GM23338 (cell line): ENCODE results near the gene PYCR2. TPM values are rescaled to one million over a fixed set of nuclear protein-coding genes. Genes with fewer than 3 reads are reported as not detected.

ENCODE experiments used
- ATAC-seq: fragments of 200-7000 bp; cut with Tn5 transposase; 3 replicates; pipeline ENCODE4 v1.9.1; 2020
- DNase-seq: peaks from one replicate; pipeline ENCODE4 v3.0.0-alpha.2; 2015; ENCODE audit warnings: low spot score
- H2AFZ ChIP-seq: fragments of 200-600 bp; sonication (generic); 2 replicates; pipeline ENCODE4 v1.8.0; 2016; ENCODE audit warnings: antibody characterized with exemption, mild to moderate bottlenecking, moderate library complexity
- H3F3A ChIP-seq: fragments of 200-600 bp; sonication (generic); replicated peaks from 2 replicates; pipeline ENCODE4 v1.8.0; 2017; ENCODE audit warnings: antibody characterized with exemption, mixed run types, low read depth
- H3K27ac ChIP-seq: fragments of 200-600 bp; sonication (generic); 2 replicates; pipeline ENCODE4 v1.6.1; 2016; ENCODE audit warnings: low read depth
- H3K27me3 ChIP-seq: fragments of 200-600 bp; sonication (generic); 2 replicates; pipeline ENCODE4 v1.8.0; 2016; ENCODE audit warnings: mild to moderate bottlenecking, mixed run types, moderate library complexity; ENCODE audit not compliant: insufficient read depth
- H3K36me3 ChIP-seq: fragments of 200-600 bp; sonication (generic); 2 replicates; pipeline ENCODE4 v1.8.0; 2016; ENCODE audit warnings: mild to moderate bottlenecking; ENCODE audit not compliant: insufficient read depth
- H3K4me1 ChIP-seq: fragments of 200-600 bp; sonication (generic); 2 replicates; pipeline ENCODE4 v1.8.0; 2016; ENCODE audit warnings: mild to moderate bottlenecking, moderate library complexity; ENCODE audit not compliant: insufficient read depth
- H3K4me2 ChIP-seq: fragments of 200-600 bp; sonication (generic); 2 replicates; pipeline ENCODE4 v1.7.1; 2017; ENCODE audit warnings: mixed run types
- H3K4me3 ChIP-seq: fragments of 200-600 bp; sonication (generic); 2 replicates; pipeline ENCODE4 v1.6.1; 2016; ENCODE audit warnings: mixed run types
- H3K79me2 ChIP-seq: fragments of 200-600 bp; sonication (generic); replicated peaks from 2 replicates; pipeline ENCODE4 v1.8.0; 2017; ENCODE audit warnings: mild to moderate bottlenecking; ENCODE audit not compliant: insufficient read depth
- H3K9me2 ChIP-seq: fragments of 200-600 bp; sonication (generic); 2 replicates; pipeline ENCODE4 v1.8.0; 2017; ENCODE audit not compliant: insufficient read depth
- H4K20me1 ChIP-seq: fragments of 200-600 bp; sonication (generic); replicated peaks from 2 replicates; pipeline ENCODE4 v1.8.0; 2017; ENCODE audit warnings: mild to moderate bottlenecking; ENCODE audit not compliant: insufficient read depth
- H3K27ac Mint-ChIP-seq: 2 replicates; pipeline ENCODE4 v1.8.0; 2020; ENCODE audit warnings: inconsistent platforms, mild to moderate bottlenecking, moderate library complexity, mixed read lengths
- H3K27me3 Mint-ChIP-seq: 3 replicates; pipeline ENCODE4 v1.8.0; 2022; ENCODE audit warnings: low read depth, mild to moderate bottlenecking, moderate library complexity, mixed read lengths, inconsistent platforms; ENCODE audit not compliant: insufficient read depth, poor library complexity
- H3K36me3 Mint-ChIP-seq: 3 replicates; pipeline ENCODE4 v1.8.0; 2021; ENCODE audit warnings: low read depth, mild to moderate bottlenecking, inconsistent platforms, moderate library complexity, mixed read lengths
- H3K4me1 Mint-ChIP-seq: 3 replicates; pipeline ENCODE4 v1.8.0; 2020; ENCODE audit warnings: mild to moderate bottlenecking, inconsistent platforms, mixed read lengths
- H3K4me3 Mint-ChIP-seq: 3 replicates; pipeline ENCODE4 v1.8.0; 2021; ENCODE audit warnings: moderate library complexity, mild to moderate bottlenecking, inconsistent platforms, mixed read lengths
- H3K9me3 Mint-ChIP-seq: 3 replicates; pipeline ENCODE4 v1.8.0; 2020; ENCODE audit warnings: moderate library complexity, mild to moderate bottlenecking, inconsistent platforms, mixed read lengths
- CREB1 ChIP-seq: fragments of 250-450 bp; sonication (Bioruptor Pico); IDR thresholded peaks from 2 replicates; pipeline ENCODE4 v1.5.0; 2020; ENCODE audit warnings: low read depth, mild to moderate bottlenecking, moderate library complexity
- STAT1 ChIP-seq: IDR thresholded peaks from one replicate; pipeline ENCODE4 v1.6.1; 2016; ENCODE audit warnings: antibody characterized with exemption; ENCODE audit not compliant: unreplicated experiment
- ZNF114 ChIP-seq: fragments of 250-450 bp; sonication (Bioruptor Pico); IDR thresholded peaks from 2 replicates; pipeline ENCODE4 v1.5.0; 2020; ENCODE audit warnings: mild to moderate bottlenecking, moderate library complexity
- polyA plus RNA-seq: library from polyadenylated mRNA; unstranded; fragments of >200 nt; fragmentation: Nextera tagmentation; extraction: Ambion mirVana; gene quantifications from 2 replicates; pipeline ENCODE4 v1.2.1, GENCODE V29; 2016
- total RNA-seq: library from RNA; depleted of rRNA; stranded (reverse); fragments of >200 nt; shearing (Covaris generic); gene quantifications from 2 replicates; pipeline ENCODE4 v1.2.3, GENCODE V29; 2014
- TF ChIP-seq, protein P1 (sequence below): IDR thresholded peaks from one replicate; pipeline ENCODE4 v1.6.1; 2018; ENCODE audit warnings: antibody characterized with exemption; ENCODE audit not compliant: unreplicated experiment
- TF ChIP-seq, protein P2 (sequence below): fragments of 250-450 bp; sonication (Bioruptor Pico); IDR thresholded peaks from 2 replicates; pipeline ENCODE4 v1.5.0; 2020; ENCODE audit warnings: mild to moderate bottlenecking, moderate library complexity
- TF ChIP-seq, protein P3 (sequence below), 2 experiments: fragments of 200-600 bp in 1 of 2; sonication (generic) in 1 of 2; conservative IDR thresholded peaks; 2 replicates each; pipeline versions ENCODE4 v1.5.1 to v1.6.1; 2016 to 2017; ENCODE audit warnings: antibody characterized with exemption in 2 of 2, low read depth in 2 of 2, mild to moderate bottlenecking in 2 of 2, moderate library complexity in 1 of 2

The PYCR2 gene
- total and polyA plus RNA-seq, 2 experiments from 2014 or later, result 89.1 to 109 TPM

DNA sequence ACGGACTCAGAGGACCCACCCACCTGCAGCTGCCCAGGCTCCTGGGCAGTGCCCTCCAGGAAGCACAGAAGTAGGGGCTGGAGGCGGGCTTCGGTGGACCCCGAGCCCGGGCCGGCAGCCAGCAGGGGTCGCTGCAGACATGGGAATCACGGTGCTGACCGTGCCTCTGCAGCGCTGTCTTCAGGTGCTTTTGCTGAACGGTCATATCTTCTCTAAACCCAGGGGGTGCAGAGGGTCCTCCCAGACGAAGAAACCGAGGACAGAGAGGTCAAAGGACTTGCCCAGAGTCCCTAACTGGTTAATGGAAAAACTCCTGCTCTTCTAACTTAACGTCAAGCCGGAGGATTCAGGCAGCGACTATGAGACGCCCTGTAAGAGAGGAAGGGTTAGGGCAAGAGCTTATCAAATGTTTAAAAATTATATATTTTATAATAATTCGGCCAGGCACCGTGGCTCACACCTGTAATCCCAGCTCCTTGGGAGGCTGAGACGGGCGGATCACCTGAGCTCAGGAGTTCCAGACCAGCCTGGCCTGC is 38.5 kb upstream of the PYCR2 start:
- Mint-ChIP-seq H3K4me3 (no peak overlapping the region), H3K9me3 (no peaks in the 10 kb centered on the region), H3K4me1 (no peaks in the 10 kb centered on the region; the same call in 2 of the 3 replicates), H3K27ac (no peak overlapping the region), H3K27me3 (no peaks in the 10 kb centered on the region), H3K36me3 (no peaks in the 10 kb centered on the region)
- H3K36me3 ChIP-seq, result no peaks in the 10 kb centered on the region
- H3K4me1 ChIP-seq, result no peaks in the 10 kb centered on the region; the same call in 1 of the 2 replicates
- ATAC-seq, result peak; percentile 99
- TF ChIP-seq, protein P1, sequence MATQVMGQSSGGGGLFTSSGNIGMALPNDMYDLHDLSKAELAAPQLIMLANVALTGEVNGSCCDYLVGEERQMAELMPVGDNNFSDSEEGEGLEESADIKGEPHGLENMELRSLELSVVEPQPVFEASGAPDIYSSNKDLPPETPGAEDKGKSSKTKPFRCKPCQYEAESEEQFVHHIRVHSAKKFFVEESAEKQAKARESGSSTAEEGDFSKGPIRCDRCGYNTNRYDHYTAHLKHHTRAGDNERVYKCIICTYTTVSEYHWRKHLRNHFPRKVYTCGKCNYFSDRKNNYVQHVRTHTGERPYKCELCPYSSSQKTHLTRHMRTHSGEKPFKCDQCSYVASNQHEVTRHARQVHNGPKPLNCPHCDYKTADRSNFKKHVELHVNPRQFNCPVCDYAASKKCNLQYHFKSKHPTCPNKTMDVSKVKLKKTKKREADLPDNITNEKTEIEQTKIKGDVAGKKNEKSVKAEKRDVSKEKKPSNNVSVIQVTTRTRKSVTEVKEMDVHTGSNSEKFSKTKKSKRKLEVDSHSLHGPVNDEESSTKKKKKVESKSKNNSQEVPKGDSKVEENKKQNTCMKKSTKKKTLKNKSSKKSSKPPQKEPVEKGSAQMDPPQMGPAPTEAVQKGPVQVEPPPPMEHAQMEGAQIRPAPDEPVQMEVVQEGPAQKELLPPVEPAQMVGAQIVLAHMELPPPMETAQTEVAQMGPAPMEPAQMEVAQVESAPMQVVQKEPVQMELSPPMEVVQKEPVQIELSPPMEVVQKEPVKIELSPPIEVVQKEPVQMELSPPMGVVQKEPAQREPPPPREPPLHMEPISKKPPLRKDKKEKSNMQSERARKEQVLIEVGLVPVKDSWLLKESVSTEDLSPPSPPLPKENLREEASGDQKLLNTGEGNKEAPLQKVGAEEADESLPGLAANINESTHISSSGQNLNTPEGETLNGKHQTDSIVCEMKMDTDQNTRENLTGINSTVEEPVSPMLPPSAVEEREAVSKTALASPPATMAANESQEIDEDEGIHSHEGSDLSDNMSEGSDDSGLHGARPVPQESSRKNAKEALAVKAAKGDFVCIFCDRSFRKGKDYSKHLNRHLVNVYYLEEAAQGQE, result no peak
- peak; percentile 48; the same call in 1 of the 2 replicates for TF ChIP-seq CREB1
- TF ChIP-seq STAT1, result no peak
- TF ChIP-seq, protein P2, sequence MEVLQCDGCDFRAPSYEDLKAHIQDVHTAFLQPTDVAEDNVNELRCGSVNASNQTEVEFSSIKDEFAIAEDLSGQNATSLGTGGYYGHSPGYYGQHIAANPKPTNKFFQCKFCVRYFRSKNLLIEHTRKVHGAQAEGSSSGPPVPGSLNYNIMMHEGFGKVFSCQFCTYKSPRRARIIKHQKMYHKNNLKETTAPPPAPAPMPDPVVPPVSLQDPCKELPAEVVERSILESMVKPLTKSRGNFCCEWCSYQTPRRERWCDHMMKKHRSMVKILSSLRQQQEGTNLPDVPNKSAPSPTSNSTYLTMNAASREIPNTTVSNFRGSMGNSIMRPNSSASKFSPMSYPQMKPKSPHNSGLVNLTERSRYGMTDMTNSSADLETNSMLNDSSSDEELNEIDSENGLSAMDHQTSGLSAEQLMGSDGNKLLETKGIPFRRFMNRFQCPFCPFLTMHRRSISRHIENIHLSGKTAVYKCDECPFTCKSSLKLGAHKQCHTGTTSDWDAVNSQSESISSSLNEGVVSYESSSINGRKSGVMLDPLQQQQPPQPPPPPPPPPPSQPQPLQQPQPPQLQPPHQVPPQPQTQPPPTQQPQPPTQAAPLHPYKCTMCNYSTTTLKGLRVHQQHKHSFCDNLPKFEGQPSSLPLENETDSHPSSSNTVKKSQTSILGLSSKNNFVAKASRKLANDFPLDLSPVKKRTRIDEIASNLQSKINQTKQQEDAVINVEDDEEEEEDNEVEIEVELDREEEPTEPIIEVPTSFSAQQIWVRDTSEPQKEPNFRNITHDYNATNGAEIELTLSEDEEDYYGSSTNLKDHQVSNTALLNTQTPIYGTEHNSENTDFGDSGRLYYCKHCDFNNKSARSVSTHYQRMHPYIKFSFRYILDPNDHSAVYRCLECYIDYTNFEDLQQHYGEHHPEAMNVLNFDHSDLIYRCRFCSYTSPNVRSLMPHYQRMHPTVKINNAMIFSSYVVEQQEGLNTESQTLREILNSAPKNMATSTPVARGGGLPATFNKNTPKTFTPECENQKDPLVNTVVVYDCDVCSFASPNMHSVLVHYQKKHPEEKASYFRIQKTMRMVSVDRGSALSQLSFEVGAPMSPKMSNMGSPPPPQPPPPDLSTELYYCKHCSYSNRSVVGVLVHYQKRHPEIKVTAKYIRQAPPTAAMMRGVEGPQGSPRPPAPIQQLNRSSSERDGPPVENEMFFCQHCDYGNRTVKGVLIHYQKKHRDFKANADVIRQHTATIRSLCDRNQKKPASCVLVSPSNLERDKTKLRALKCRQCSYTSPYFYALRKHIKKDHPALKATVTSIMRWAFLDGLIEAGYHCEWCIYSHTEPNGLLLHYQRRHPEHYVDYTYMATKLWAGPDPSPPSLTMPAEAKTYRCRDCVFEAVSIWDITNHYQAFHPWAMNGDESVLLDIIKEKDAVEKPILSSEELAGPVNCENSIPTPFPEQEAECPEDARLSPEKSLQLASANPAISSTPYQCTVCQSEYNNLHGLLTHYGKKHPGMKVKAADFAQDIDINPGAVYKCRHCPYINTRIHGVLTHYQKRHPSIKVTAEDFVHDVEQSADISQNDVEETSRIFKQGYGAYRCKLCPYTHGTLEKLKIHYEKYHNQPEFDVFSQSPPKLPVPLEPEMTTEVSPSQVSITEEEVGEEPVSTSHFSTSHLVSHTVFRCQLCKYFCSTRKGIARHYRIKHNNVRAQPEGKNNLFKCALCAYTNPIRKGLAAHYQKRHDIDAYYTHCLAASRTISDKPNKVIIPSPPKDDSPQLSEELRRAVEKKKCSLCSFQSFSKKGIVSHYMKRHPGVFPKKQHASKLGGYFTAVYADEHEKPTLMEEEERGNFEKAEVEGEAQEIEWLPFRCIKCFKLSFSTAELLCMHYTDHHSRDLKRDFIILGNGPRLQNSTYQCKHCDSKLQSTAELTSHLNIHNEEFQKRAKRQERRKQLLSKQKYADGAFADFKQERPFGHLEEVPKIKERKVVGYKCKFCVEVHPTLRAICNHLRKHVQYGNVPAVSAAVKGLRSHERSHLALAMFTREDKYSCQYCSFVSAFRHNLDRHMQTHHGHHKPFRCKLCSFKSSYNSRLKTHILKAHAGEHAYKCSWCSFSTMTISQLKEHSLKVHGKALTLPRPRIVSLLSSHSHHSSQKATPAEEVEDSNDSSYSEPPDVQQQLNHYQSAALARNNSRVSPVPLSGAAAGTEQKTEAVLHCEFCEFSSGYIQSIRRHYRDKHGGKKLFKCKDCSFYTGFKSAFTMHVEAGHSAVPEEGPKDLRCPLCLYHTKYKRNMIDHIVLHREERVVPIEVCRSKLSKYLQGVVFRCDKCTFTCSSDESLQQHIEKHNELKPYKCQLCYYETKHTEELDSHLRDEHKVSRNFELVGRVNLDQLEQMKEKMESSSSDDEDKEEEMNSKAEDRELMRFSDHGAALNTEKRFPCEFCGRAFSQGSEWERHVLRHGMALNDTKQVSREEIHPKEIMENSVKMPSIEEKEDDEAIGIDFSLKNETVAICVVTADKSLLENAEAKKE (CRISPR knock-in tag), result 0 out of 2 replicates have a peak, but pooled peaks have one; percentile 33
- TF ChIP-seq ZNF114, result peak; percentile 95
- TF ChIP-seq, protein P3, sequence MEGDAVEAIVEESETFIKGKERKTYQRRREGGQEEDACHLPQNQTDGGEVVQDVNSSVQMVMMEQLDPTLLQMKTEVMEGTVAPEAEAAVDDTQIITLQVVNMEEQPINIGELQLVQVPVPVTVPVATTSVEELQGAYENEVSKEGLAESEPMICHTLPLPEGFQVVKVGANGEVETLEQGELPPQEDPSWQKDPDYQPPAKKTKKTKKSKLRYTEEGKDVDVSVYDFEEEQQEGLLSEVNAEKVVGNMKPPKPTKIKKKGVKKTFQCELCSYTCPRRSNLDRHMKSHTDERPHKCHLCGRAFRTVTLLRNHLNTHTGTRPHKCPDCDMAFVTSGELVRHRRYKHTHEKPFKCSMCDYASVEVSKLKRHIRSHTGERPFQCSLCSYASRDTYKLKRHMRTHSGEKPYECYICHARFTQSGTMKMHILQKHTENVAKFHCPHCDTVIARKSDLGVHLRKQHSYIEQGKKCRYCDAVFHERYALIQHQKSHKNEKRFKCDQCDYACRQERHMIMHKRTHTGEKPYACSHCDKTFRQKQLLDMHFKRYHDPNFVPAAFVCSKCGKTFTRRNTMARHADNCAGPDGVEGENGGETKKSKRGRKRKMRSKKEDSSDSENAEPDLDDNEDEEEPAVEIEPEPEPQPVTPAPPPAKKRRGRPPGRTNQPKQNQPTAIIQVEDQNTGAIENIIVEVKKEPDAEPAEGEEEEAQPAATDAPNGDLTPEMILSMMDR (conservative IDR thresholded peaks at IDR 0.05; ENCODE audit: low read depth in 2 of 2), result peak; percentile 92 to 97
- H3K4me3 ChIP-seq, result no peak overlapping the region
- peak overlapping the region; percentile 94 for H2AFZ ChIP-seq
- H3K27me3 ChIP-seq, result no peaks in the 10 kb centered on the region
- no peaks in the 10 kb centered on the region for H3K79me2 ChIP-seq
- no peak overlapping the region for H3K4me2 ChIP-seq
- no peaks in the 10 kb centered on the region for H4K20me1 ChIP-seq
- H3F3A ChIP-seq, result no peaks in the 10 kb centered on the region; the same call in 1 of the 2 replicates
- DNase-seq, result peak; percentile 83
- peaks cover 6% of the 10 kb centered on the region; the same call in 1 of the 2 replicates for H3K9me2 ChIP-seq
- no peak overlapping the region for H3K27ac ChIP-seq
